Trophoblast cell (in vitro differentiated cells and primary cell): ENCODE results near the gene KLHL36.
"Not testable (repeated sequence)": the region's sequence is repeated elsewhere in the genome, so short reads cannot be mapped to it uniquely, and the experiment has no call there.

ENCODE experiments used
- DNase-seq, 2 donors: peaks; one replicate each; pipeline ENCODE4 v3.0.0-alpha.2; 2016
- H2AFZ ChIP-seq: 2 replicates; pipeline ENCODE4 v1.6.1; 2013; ENCODE audit warnings: low read length, moderate library complexity, mild to moderate bottlenecking; ENCODE audit not compliant: insufficient read depth, poor library complexity
- H2AK5ac ChIP-seq: 2 replicates; pipeline ENCODE4 v1.6.1; 2013; ENCODE audit warnings: mild to moderate bottlenecking, low read length
- H2BK120ac ChIP-seq: 2 replicates; pipeline ENCODE4 v1.6.1; 2013; ENCODE audit warnings: low read length, mild to moderate bottlenecking, moderate library complexity; ENCODE audit not compliant: insufficient read depth, poor library complexity
- H2BK12ac ChIP-seq: 2 replicates; pipeline ENCODE4 v1.6.1; 2013; ENCODE audit warnings: mild to moderate bottlenecking, low read length, moderate library complexity
- H2BK5ac ChIP-seq: 2 replicates; pipeline ENCODE4 v1.6.1; 2013; ENCODE audit warnings: low read length, low read depth, moderate library complexity, mild to moderate bottlenecking; ENCODE audit not compliant: poor library complexity
- H3K14ac ChIP-seq: 2 replicates; pipeline ENCODE4 v1.6.1; 2013; ENCODE audit warnings: mild to moderate bottlenecking, low read length
- H3K18ac ChIP-seq: 2 replicates; pipeline ENCODE4 v1.6.1; 2013; ENCODE audit warnings: mild to moderate bottlenecking, low read length
- H3K23ac ChIP-seq: 2 replicates; pipeline ENCODE4 v1.6.1; 2013; ENCODE audit warnings: low read length
- H3K27ac ChIP-seq: 2 replicates; pipeline ENCODE4 v1.5.1; 2013; ENCODE audit warnings: low read depth, mild to moderate bottlenecking, inconsistent platforms, low read length, moderate library complexity
- H3K27me3 ChIP-seq: 2 replicates; pipeline ENCODE4 v1.6.1; 2013; ENCODE audit warnings: inconsistent platforms, mild to moderate bottlenecking, low read length, moderate library complexity; ENCODE audit not compliant: insufficient read depth
- H3K36me3 ChIP-seq, 2 experiments: 1 replicate in 1 of 2; 2 replicates in 1 of 2; pipeline ENCODE4 v1.6.1; 2013; ENCODE audit warnings: low read length in 2 of 2, mild to moderate bottlenecking in 2 of 2, moderate library complexity in 1 of 2; ENCODE audit not compliant: insufficient read depth in 2 of 2, control insufficient read depth in 1 of 2
- H3K4ac ChIP-seq: 2 replicates; pipeline ENCODE4 v1.6.1; 2013; ENCODE audit warnings: low read depth, mild to moderate bottlenecking, low read length, moderate library complexity
- H3K4me1 ChIP-seq, 2 experiments: 1 replicate in 1 of 2; 2 replicates in 1 of 2; pipeline ENCODE4 v1.6.1; 2013; ENCODE audit warnings: low read length in 2 of 2, mild to moderate bottlenecking in 2 of 2, moderate library complexity in 1 of 2; ENCODE audit not compliant: insufficient read depth in 2 of 2, control insufficient read depth in 1 of 2
- H3K4me2 ChIP-seq: 2 replicates; pipeline ENCODE4 v1.6.1; 2013; ENCODE audit warnings: inconsistent platforms, mild to moderate bottlenecking, low read length, moderate library complexity
- H3K4me3 ChIP-seq: 2 replicates; pipeline ENCODE4 v1.5.1; 2013; ENCODE audit warnings: mild to moderate bottlenecking, low read depth, low read length, inconsistent platforms
- H3K79me1 ChIP-seq: one replicate; pipeline ENCODE4 v1.6.1; 2013; ENCODE audit warnings: low read length
- H3K79me2 ChIP-seq: 2 replicates; pipeline ENCODE4 v1.6.1; 2013; ENCODE audit warnings: low read length, mild to moderate bottlenecking; ENCODE audit not compliant: control insufficient read depth, insufficient read depth, poor library complexity
- H3K9ac ChIP-seq: 2 replicates; pipeline ENCODE4 v1.6.1; 2013; ENCODE audit warnings: mild to moderate bottlenecking, low read length
- H3K9me3 ChIP-seq: 2 replicates; pipeline ENCODE4 v1.6.1; 2013; ENCODE audit warnings: low read depth, mild to moderate bottlenecking, control low read depth, inconsistent platforms, low read length; ENCODE audit not compliant: insufficient read depth
- H4K12ac ChIP-seq: 2 replicates; pipeline ENCODE4 v1.6.1; 2013; ENCODE audit warnings: low read depth, mild to moderate bottlenecking, low read length, moderate library complexity
- H4K8ac ChIP-seq: 2 replicates; pipeline ENCODE4 v1.6.1; 2013; ENCODE audit warnings: low read depth, mild to moderate bottlenecking, low read length, moderate library complexity
- H4K91ac ChIP-seq: one replicate; pipeline ENCODE4 v1.6.1; 2013; ENCODE audit warnings: low read depth, mild to moderate bottlenecking, low read length, moderate library complexity
- WGBS: extraction: QIAGEN DNeasy Blood & Tissue Kit; methylation state at CpG from one replicate; pipeline ENCODE4 v1.1.7; 2013; ENCODE audit warnings: missing lambda C conversion rate; ENCODE audit not compliant: insufficient read length, insufficient coverage; ENCODE audit errors: extremely low coverage; 5-methylcytosine and 5-hydroxymethylcytosine counted together

Gene KLHL36

GRCh38 chr16:84631886-84632285 is 16.4 kb upstream of the KLHL36 start:
- H4K12ac ChIP-seq = no peak overlapping the region
- H2AFZ ChIP-seq = no peak overlapping the region
- H4K91ac ChIP-seq = no peak overlapping the region
- H3K79me1 ChIP-seq = no peaks in the 10 kb centered on the region
- no peak overlapping the region for H4K8ac ChIP-seq
- no peak overlapping the region for H3K4me2 ChIP-seq
- H3K4me1 ChIP-seq = no peaks in the 10 kb centered on the region
- no peak overlapping the region for H2BK120ac ChIP-seq
- H2BK5ac ChIP-seq = no peak overlapping the region
- no peak overlapping the region for H3K4ac ChIP-seq
- H3K4me3 ChIP-seq = no peak overlapping the region
- no peak overlapping the region for H3K23ac ChIP-seq
- no CpG with 5 or more reads among the region's 6 CpGs for WGBS
- H3K27me3 ChIP-seq = no peaks in the 10 kb centered on the region
- H2BK12ac ChIP-seq = no peak overlapping the region
- H3K36me3 ChIP-seq = no peaks in the 10 kb centered on the region
- no peak overlapping the region for H3K9ac ChIP-seq
- H3K27ac ChIP-seq = no peak overlapping the region
- H2AK5ac ChIP-seq = no peak overlapping the region
- peaks cover 2% of the 10 kb centered on the region for H3K9me3 ChIP-seq
- H3K79me2 ChIP-seq = no peaks in the 10 kb centered on the region
- H3K14ac ChIP-seq = no peak overlapping the region
- H3K18ac ChIP-seq = no peak overlapping the region
- no peak for DNase-seq

DNA sequence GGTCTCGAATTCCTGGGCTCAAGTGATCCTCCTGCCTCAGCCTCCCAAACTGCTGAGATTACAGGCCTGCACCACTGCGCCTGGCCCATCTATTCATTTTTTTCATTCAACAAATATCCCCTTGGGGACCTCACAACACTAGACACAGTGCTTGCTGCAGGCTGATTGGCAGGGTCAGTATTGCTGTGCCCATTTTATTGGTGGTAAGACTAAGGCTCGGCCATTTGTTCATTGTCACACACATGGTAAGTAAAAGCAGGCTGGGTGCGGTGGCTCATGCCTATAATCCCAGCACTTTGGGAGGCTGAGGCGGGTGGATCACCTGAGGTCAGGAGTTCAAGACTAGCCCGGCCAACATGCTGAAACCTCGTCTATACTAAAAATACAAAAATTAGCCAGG is 15.4 kb upstream of the KLHL36 start:
- H3K18ac ChIP-seq, H3K9me3 ChIP-seq, H3K4me1 ChIP-seq, H3K4me3 ChIP-seq, H2BK5ac ChIP-seq, H3K79me2 ChIP-seq, H3K27me3 ChIP-seq, H3K14ac ChIP-seq, H4K12ac ChIP-seq, H3K23ac ChIP-seq, H4K8ac ChIP-seq, H3K36me3 ChIP-seq, H2BK12ac ChIP-seq, H2BK120ac ChIP-seq, H3K4me2 ChIP-seq, H4K91ac ChIP-seq, DNase-seq, H3K79me1 ChIP-seq, H2AFZ ChIP-seq, H3K27ac ChIP-seq, H3K4ac ChIP-seq, H3K9ac ChIP-seq, H2AK5ac ChIP-seq: not testable (repeated sequence)
- WGBS = no CpG with 5 or more reads among the region's 7 CpGs

DNA sequence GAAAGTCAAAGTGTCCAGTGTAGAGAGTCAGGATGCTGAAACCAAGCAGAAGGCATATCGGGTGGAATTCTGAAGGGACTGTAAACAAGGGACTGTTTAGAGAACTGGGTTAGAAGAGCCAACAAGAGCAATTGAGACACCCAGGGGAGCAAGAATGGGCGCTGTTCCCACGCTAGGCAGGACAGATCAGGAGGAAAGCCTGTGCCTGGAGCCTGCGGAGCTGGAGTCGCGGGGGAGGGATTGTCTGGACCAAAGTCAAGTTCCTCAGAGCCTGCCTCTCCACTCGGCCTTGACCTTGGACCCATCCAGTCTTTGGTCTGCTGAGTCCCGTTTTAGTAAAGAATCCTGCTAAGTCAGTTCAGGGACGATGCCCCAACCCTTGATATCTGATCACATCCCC is 14.7 kb upstream of the KLHL36 start:
- Histone ChIP-seq H2AFZ (no peak overlapping the region), H4K12ac (no peak overlapping the region), H4K91ac (no peak overlapping the region), H3K36me3 (no peaks in the 10 kb centered on the region), H4K8ac (no peak overlapping the region), H3K79me2 (no peaks in the 10 kb centered on the region), H3K27me3 (no peaks in the 10 kb centered on the region), H2BK12ac (no peak overlapping the region), H2AK5ac (no peak overlapping the region), H3K9me3 (peaks cover 2% of the 10 kb centered on the region), H2BK120ac (no peak overlapping the region), H3K4me1 (peaks cover 0 to 2% of the 10 kb centered on the region in 2 experiments), H3K4me3 (no peak overlapping the region), H3K14ac (no peak overlapping the region), H3K9ac (no peak overlapping the region), H3K79me1 (no peaks in the 10 kb centered on the region), H2BK5ac (no peak overlapping the region), H3K27ac (no peak overlapping the region), H3K18ac (no peak overlapping the region), H3K4me2 (no peak overlapping the region), H3K4ac (no peak overlapping the region), H3K23ac (no peak overlapping the region)
- WGBS = no CpG with 5 or more reads among the region's 9 CpGs
- no peak for DNase-seq

- WGBS = no CpG with 5 or more reads among the region's 8 CpGs
- Histone ChIP-seq H2BK120ac (no peak overlapping the region), H4K91ac (no peak overlapping the region), H2AFZ (no peak overlapping the region), H3K4ac (no peak overlapping the region), H3K18ac (no peak overlapping the region), H3K14ac (no peak overlapping the region), H4K12ac (no peak overlapping the region), H2AK5ac (no peak overlapping the region), H3K36me3 (no peaks in the 10 kb centered on the region), H3K27ac (no peak overlapping the region), H3K79me2 (no peaks in the 10 kb centered on the region), H3K9me3 (no peaks in the 10 kb centered on the region), H3K4me1 (peaks cover 0 to 2% of the 10 kb centered on the region in 2 experiments), H4K8ac (no peak overlapping the region), H3K79me1 (no peaks in the 10 kb centered on the region), H3K23ac (no peak overlapping the region), H3K27me3 (no peaks in the 10 kb centered on the region), H2BK12ac (no peak overlapping the region), H3K4me3 (no peak overlapping the region), H3K4me2 (no peak overlapping the region), H3K9ac (no peak overlapping the region), H2BK5ac (no peak overlapping the region)
- DNase-seq = peak in 1 of 2 donors; percentile 35
These were observed 12.6 kb upstream of the KLHL36 start for GRCh38 chr16:84635702-84636101.
